IPS-NIHi11 (cell line): Measurements from ENCODE around the gene GRB10.

Source experiments
- DNase-seq: peaks from one replicate; pipeline ENCODE4 v3.0.0; 2012; ENCODE audit warnings: mixed read lengths, low spot score

The GRB10 gene

DNA sequence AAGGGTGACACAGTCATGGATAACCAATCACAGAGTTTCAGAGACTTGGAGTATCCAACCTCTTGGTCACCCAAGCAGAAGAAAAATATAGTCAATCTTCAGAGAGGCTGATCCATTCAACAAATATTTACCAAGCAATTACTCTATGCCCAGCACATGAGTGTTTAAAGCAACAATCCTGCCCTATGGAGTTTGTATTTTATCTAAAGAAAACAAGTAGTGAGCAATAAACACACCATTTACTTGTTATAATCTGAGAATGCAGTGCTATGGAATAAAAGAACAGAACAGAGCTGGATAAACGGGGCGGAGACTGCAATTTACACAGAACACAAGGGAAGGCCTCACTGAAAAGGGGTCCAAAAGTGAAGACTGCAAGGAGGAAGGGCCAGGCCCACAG, 63.8 kb downstream of the GRB10 start:
- no peak for DNase-seq

DNA sequence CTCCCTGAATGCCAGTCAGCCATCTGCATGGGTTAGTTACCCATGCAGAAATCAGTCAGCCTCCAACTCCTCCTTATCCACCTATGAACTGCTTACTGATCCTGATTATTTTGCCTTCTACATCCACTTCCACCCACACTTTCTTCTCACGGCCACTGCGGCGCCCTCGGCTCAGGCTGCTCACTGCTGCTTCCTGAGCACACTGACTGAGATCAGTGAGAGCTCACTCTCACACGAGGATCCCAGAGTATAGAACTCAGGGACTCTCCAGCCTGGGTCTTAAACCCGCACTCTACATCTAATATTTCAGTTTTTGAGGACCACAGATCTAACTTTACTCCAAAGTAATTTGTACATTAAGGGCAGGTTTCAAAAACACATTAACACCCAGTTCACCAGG, 64.4 kb downstream of the GRB10 start:
- DNase-seq = no peak

DNA sequence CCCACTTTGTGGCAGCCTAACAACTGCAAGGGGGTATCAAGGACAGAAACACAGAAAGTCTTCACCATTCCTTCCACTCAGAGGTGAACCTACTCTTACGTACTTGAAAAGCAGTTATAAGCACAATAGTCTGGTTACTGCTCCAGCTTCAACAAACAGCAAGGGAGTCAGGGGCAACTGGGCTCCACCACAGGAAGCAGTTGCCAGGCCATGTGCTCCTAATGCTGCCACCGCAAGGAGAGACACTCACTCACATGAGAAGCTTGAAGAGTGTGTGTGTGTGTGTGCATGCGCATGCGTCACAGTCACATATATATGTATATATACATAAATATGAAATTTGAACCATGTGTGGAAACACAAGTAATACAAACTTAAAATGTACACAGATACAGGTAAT, 65.5 kb downstream of the GRB10 start:
- no peak for DNase-seq

DNA sequence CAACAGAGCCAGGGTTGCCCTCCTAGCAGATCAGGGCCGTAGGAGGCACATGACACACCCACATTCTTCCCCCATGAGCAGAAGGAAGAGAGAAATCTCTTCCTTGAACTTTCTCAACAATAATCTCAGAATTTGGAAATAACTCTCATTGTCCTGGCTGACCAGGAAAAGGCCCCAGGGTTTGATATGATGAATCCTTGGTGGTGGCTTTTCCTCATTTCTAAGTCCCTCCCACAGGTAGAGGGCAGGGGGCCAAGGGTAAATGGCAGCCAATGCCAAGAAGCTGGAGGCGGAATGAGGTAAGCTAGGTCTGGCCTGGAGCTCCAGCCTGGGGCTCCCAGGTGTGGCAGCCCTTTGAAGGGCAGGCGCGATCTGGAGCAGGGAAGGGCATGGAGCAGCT, 67.8 kb downstream of the GRB10 start:
- DNase-seq = no peak

DNA sequence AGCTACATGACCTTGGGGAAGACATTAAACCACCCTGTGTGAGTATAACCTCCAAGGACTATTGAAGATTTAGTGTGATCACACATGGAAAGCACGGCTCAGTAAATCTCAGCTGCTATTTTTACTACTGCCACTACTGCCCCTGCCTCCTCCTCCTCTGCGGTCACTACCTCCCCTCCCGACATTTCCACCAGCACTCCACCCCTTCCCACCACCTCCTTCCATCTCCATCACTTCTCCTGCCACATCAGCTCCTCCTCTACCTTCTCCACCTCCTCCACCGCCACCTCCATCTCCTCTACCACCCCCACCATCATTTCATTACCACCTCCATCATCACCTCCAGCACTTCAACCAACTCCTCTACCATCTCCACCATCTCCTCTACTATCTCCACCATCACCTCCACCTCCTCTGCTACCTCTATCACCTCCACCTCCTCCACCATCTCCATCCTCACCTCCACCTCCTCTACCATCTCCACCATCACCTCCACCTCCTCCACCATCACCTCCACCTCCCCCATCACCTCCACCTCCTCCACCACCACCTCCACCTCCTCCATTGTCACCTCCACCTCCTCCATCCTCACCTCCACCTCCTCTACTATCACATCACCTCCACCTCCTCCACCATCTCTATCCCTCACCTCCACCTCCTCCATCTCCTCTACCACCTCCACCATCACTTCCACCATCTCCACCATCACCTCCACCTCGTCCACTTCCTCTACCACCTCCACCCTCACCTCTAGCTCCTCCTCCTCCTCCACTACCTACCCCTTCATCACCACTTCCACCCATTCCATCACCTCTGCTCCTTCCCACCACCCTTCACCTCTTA, 69.4 kb downstream of the GRB10 start:
- no peak for DNase-seq

DNA sequence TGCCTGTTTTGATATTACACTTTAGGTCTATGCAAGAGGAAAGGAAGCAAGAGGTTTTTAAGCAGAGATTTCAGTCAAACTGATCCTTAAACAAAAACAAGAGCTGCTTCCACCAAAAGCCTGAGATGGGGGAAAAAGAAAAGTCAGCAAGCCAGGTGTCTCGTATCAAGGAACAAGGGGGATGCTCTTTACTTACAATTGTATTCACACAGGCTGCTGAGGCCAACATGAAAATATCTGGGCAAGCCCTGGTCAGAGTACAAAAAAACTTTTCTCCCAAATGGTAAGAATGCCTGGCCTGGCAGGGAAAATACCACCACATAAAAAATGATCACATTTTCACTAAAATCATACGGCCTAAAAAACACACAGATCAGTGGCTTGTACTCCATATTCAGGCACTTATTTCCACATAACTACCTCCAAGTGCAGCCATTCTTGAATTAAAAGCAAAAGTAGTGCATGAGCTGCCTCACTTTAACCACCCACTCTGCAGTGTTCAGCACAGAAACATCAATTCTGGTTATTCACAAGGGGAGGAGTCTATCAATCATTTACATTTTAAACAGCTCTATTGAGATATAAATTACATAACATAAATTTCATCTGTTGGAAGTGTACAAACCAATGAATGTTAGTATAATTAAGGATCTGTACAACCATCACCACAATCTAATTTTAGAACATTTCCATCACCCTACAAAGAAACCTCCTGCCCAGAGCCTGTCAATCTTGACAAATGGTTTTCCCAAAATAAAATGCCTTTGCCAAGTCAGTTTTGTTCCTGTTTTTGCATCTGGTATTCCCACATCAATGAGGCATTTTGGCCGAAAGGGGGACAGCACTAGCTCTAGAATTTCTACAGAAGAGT, 70.2 kb downstream of the GRB10 start:
- no peak for DNase-seq

DNA sequence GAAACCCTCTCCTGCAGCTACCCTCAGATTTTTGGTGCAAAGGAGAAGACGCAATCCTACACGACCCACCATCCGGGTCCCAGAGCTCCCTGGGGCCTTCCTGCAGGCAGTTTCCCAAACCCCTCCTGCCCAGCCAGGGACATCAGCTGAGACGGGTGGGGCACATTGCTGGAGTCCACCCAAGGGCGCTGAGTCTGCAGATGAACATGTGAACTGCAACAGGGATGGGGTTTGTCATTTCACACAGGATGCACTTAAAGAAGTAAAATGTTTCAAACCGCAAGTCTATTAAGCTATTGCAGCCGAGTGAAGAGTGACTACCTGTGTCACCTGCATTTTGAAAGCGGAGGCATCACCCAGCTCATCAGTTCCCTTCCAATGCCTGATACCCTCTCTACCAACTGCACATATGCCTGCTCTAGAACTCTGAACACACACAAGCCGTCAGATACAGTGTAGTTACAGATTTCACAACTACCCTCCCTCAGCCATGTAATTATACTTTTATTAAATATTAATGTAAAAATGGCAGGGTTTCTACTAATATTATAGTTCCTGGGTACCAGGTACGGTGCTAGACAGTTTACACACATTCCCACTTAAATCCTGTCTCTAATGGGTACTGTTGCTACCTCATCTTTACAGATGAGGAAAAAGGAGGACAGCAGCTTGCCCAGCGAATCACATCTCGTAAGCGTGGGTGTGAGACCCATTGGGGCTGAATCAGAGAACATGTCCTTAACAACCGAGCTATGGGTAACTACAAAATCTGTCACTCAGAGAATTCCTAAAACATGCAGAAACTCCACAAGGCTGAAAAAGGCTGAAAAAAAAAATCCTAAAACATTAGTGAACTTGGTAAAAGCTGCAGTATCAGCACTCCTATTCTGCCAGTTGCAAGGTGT, 71.2 kb downstream of the GRB10 start:
- no peak for DNase-seq

DNA sequence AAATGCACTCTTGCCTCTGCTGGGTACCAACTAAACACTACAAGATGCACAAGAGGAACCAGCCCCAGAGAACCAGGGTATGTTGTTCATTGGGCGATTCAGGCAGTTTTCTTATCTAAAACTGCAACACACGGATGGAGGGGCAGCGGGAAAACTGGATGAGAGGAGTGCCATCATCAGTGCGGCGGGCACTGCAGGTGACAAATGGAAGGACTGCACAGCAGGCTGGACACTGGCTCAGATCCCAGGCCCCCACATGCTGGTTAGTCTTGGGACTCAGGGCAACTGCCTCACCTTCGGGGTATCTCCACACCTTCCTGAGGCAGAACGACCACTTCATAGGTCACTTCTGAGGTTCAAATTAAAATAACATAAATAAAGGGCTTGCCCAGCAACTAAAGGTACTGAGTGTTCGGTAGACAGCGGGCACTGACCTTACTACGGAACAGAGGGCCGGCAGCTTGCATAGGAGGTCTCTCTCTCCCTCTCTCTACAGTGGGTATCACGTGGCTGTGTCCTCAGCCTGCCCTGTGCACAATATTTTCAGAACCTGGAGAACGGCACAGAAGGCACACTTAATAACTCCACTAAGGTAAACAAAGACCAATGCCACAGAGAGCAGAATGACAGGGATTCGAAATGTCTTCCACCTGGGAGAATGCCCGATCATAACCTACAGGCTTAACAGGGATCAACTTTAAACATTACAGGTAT, 72.1 kb downstream of the GRB10 start:
- DNase-seq = no peak

DNA sequence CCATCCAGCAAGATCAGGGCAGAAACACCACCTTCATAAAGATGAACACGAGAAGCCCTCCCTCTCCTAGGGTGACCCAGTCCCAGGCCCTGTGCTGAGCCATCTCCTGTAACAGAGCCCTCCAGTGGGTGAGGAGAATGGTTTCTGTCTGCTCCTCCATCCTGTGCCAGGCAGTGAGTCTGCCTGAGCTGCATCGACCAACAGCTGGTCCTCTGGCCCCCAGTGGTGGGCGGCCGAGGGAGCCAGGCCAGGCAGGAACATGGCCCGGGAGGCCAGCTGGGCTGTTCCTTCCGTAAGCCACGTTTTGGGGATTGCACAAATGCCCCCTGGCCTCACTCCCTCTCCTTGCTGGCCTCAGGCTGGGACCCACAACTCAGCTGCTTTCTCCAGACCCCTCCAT, 73.5 kb downstream of the GRB10 start:
- no peak for DNase-seq

DNA sequence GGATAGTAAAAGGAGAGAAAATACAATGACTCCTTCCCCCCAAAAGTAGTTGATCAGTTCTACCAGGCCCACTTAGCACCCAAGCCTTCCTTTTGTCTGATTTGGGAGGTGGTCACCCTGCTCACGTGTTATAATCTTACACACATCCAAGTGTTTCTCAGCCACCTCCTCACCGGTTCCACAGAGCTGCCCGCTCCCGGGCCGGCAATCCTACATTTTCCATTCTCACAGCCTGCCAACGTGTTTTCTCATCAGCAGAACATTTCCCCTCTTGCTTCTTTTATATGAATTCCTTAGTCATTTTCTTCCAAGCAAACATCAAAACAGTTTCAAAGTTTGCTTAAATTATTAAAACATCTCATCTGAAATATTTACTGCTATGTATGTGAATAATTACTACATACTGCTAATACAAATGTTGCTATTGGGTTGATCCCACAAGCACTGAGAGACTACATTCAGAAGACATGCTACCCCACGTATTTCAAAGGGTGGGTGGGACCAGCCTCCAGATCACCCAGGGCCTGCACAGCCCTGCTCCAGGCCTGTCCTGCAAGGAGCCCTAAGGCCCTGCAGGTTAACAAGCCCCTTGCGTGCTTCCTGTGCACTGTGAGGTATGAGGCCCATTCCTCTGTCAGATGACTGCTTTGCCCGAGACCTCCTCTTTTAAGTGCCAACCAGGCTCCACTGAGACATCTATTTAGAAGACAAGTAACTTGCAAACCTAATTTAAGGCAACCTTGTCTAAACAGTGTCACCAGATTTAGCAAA, 75.3 kb downstream of the GRB10 start:
- DNase-seq = no peak

DNA sequence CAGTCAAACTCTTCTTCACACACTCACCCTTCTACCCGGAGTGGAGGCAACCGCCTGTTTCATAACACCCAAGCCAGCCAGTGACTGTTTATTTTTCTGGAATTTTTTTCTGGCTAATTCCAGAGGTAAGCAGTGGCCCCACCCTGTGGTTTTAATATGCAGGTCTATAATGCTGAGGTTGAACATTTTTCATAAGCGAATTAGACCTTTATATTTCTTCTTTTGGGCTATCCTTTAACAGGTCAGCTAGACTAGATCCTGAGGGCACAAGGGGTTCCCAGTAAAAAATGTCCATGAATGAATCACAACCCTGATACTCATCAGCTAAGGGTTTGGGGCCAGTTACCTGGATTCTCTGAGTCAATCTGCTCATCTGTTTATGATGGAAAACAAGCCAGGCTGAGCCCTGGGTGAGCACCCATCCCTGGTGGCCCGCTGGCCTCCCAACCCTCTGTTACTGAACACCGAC, 76.2 kb downstream of the GRB10 start:
- no peak for DNase-seq

DNA sequence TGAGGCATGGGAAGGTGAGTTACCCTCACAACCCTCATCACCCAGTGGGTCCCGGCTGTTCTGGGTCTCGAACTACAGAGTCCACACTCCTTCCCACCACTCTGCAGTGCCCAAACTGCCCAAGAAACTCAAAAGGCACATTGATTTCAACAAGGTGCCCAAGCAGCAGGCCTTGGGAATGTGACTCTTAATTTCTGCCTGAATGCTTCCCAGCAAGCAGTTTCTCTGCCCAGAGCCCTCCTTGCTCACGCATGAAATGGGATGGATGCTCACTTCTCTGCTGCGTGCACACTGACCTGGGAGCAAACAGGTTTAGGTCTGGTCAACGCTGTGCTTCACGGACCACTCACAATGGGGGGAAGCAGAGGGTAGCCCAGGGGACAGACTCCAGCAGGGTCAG, 77.9 kb downstream of the GRB10 start:
- no peak for DNase-seq

DNA sequence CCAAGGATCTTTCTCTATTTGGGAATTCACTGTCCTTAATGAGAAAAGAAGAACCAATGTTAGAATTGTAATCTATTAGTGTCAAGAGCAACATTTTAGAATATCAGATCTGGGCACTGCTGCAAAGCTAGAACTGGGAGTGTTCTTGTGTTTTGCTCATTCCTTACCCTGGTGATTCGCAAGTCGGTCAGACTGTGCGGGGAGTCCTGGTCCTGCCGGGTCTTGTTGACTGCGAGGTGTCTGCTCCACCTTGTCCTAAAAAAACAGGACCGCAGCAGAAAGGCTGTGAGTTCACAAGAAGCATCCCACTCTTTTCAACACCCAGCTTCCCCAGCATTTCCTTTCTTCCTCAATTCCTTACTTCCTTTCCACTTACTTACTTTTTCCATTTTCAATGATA, 79.0 kb downstream of the GRB10 start:
- DNase-seq = no peak

DNA sequence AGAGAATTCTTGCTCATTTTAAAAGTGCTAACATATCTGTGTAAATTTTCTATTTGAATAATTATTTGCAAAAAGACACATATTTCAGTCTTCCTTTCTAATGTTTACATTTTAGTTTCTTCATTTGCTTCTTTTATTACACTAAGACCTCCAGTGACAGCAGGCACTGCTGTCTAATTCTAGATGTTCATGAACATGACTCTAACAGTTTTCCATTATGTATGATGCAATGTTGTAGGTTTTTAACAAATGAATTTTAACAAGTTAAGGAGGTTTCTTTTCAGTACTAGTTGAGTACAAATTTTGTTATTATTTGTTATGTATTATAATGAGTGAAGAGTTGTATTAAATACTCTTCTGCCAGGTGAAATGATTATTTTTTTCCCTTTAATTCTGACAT, 83.6 kb downstream of the GRB10 start:
- DNase-seq = no peak

DNA sequence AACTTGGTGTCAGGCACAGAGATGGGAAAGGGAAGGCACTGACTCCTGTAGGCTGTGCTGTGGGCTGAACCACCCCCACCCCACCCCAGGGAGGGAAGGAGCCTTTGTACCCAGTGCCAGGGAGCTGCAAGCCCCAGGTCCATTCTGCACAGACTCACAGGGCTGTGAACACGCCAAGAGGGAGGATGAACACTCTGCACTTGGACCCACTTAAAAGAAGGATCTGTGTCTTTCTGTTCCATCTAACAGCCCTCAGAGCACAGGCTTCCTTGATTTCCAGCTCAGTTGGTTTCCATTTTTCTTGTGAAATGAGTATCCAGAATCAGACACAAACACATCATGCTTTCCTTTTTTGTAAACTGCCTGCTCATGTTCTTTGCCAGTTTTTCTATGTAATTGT, 84.9 kb downstream of the GRB10 start:
- no peak for DNase-seq

DNA sequence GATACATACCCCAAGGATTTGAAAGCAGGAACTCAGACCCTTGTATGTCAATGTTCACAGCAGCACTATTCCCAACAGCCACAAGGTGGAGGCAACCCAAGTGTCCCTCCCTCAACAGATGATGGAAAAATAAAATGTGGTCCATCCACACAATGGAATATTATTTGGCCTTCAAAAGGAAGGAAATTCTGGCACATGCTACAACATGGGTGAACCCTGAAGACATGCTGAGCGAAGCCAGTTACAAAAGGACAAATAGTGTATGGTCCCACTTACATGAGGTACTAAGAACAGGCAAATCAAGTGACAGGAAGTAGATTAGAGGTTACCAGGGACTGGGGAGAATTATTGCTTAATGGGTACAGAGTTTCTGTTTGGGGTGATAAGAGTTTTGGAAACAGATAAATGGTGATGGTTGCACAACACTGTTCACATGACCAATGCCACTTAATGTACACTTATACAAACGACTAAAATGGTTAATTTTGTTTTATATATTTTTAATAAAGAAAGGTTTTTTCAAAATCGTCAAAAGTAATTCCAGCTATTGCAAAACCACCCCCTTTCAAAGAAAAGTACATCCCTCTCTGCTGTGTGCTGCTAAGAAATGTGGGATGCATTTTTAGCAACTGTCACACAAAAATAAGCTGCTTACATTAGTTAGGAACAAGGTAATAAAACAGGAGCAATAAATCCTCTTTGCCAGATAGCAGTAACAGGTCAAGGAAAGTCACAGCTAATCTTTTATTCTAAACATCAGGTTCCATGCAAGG, 85.7 kb downstream of the GRB10 start:
- DNase-seq = no peak

DNA sequence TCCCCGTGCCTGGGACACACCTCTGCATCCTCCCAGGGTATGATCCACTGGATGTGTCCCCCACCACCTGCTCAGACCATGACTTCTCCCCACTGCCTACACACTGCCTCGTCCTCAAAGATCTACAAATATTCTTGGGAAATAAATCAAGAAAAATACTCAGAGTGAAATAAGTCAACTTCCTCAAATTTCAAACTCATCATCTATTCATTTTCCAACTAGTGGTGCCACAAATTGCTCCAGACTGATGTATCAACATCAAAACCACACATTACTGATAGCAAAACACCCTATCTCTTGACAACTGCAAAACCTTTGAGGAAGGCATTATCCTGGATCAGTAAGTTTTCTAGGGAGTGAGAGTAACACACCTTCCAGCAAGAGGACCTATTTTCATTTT, 87.7 kb downstream of the GRB10 start:
- DNase-seq = no peak

DNA sequence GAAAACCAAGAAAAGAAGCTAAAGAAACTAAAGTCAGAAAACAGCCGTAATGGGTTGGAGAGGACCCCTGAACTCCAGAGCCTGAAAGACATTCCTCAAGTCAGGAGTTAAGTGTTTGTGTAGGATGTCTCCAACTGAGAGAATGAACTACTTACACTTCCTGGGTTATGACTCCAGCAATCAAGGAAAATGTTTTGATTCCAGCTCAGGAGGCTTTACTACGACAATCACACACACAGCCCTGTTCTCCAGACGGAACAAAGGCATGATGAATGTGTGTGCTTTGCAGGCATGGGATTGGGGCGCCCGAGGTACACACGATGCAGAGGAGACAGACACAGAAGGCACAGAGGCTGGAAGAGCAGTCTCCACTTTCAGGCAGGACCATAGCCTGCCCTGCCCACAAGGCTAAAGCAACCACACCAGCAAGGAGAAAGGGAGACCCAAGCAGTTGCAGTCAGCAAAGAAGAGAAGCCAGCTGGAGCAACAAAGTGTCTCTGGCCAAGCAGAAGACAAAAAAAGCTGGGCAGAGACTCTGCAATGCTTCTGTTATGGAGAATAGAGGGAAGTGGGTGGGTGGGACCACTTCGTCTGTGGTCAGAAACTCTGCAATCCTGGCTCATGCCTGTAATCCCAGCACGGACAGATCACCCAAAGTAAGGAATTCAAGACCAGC, 89.1 kb downstream of the GRB10 start:
- DNase-seq = no peak

DNA sequence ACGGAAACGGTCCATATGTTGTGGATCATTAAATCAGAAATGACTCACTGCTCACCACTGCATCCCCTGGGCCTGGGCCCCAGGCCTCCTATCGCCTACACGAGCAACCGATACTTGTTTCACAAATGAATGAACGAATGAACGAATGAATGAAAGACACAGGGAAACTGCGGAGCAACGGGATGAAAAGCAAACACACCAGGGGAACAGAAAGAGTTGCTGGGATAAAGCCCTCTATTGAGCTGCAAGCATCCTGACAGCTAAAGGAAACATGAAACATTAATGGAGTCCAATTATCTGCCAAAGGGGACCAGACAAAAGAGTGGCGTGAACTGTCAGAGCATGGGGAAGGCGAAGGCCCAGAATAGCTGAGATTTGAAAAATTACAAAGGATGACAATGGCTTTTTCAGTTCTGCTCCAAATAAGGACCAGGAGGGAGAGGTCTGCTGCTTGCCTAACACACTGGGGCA, 92.1 kb downstream of the GRB10 start:
- DNase-seq = no peak
